HG03060 (cell line): ENCODE data around the gene RPP25L.

Experiments used
- ATAC-seq: cut with Tn5 transposase; IDR thresholded peaks from one replicate; pipeline ENCODE4 v1.9.1; 2021; ENCODE audit warnings: low read depth, moderate number of reproducible peaks; ENCODE audit not compliant: unreplicated experiment

Gene RPP25L

GRCh38 chr9:34638138-34638445 lies 26.2 kb upstream of the RPP25L start:
- ATAC-seq: no peak

- ATAC-seq: no peak
Measured at GRCh38 chr9:34637356-34638137, 25.6 kb upstream of the RPP25L start, which contains the start of gene SIGMAR1. Gene SIGMAR1 (minus strand): TSS chr9:34637787. CDS start chr9:34637697, 90 bp downstream.

DNA sequence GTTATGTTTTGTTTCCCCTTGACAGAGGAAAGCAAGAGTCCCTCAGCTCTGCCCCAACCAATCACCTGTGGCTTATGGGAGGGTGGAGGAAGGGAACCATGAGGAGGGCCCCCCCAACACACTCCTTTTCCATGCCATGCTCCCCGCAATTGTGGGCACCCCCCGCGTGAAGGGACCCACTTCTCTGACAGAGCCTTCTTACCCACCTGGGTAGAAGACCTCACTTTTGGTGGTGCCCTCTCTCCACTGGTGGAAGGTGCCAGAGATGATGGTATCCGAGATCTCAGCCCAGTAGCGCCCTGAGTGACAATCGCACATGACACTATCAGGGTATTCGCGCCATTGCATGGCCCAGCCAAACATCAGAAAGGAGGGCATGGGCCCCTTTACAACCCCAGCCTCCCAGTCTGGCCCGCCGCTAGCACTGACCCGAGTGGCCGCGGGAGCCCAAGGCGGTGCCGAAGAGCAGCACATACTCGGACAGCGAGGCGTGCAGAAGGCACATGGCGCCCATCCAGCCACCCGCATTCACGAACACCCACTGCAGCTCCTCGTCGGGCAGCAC lies 25.0 kb upstream of the RPP25L start:
- ATAC-seq: no peak

DNA sequence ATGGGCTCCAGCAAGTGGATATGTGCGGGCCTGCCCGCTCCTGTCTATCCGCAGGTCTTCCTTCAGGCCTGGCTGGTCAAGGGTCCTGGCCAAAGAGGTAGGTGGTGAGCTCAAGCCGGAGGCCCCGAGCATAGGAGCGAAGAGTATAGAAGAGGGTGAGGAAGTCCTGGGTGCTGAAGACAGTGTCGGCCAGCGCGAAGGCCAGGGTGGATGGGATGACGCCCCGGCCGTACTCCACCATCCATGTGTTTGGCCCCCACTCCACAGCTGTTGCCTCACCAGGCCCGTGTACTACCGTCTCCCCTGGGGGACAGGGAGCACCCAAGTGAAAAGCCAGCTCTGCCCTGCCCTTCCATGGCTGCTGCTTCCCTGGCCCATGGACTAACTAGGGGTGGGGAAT lies 23.7 kb upstream of the RPP25L start:
- no peak for ATAC-seq

DNA sequence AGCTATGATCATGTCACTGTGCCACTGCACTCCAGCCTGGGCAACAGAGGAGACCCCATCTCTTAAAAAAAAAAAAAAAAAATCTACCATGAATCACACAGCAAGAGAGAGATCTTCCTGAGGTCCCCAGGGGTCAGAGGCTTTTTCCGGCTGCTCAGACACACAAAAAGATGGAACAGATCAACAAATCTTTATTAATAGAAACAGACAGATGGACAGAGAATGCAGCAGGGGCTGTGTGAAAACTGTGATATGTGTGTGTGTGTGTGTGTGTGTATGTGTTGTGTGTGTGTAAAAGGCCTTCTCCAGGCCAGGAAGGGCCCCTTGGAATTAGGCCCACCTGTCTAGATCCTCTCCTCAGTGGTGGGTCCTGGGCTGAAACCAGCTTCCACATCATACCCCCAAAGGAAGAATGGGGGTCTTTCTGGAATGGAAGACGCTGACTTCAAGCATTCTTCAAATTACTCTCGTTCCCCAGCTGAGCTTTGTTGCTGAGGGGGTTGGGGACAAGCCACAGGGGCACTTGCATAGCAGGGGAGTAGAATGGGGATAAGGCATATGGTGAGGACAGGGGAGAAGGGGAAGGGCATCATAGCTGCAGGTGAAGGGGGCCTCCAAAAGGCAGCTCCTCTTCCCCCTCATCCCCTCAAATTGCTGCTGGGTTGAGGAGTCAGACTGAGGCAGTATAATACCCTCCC lies 22.8 kb upstream of the RPP25L start:
- ATAC-seq: no peak

DNA sequence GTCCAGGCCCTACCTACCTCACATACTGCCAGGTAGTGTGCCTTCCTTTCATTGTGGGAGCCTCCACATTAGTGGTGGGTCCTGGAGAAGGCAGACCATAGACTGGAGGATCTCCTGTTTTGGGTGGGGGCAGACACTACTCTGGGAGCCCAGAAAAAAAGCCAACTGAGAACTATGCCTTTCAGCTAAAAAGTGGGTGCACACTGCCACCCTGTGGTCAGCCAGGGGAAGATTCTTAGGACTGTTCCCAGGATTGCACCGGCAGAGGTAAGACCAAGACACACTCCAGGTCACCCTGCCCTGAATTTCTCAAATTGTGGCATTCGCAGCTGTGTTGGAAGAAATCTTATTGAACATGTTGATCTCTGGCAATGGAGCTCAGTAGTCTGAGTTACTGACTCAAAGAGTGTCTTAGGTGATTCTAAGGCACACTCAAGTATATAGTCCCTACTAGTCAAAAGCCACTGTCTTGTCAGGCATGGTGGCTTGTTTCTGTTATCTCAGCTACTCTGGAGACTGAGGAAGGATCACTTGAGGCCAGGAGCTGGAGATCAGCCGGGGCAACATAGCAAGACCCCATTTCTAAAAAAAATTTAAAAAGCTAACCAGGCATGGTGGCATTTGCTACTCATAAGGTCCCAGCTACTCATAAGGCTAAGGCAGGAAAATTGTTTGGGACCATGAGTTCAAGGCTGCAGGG lies 22.1 kb upstream of the RPP25L start:
- ATAC-seq: no peak

GRCh38 chr9:34633166-34633565 lies 21.3 kb upstream of the RPP25L start:
- no peak for ATAC-seq

DNA sequence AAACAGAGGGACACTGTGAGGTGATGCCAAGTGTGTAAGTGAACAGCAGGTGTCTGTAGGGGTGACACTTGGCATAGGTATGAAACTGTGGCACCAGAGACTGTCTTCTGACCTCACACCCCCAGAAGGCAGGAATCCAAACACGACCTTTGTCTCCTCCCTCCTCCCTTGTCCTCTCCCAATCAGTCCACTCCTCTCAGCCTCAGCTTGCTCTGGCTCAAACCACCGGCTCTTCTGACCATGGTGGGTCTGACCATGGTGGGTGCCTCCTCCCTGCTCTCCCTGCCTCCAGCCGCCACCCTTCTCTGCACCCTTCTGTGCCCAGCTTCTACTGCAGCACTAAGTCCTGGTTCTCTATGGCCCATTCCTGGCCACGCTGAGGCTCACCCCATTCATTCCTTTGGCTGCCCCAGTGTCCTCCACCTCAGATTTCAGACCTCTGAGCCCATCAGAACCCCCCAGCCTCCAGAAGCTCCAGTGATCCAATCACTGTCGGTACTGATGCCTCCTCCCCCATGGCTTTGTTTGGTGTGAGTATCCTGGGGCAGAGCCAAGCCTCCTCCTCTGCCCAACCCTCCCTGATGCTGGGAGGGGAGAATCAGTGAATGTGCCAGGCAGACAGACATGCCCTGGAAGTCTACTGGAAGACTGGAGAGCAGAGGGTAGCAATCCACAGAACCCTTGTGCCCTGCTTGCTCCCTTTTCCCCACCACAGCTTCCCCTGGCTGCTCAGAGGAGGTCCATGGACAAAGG lies 18.7 kb upstream of the RPP25L start:
- ATAC-seq: no peak

- no peak for ATAC-seq
Measured at GRCh38 chr9:34629491-34629808, 17.6 kb upstream of the RPP25L start.

DNA sequence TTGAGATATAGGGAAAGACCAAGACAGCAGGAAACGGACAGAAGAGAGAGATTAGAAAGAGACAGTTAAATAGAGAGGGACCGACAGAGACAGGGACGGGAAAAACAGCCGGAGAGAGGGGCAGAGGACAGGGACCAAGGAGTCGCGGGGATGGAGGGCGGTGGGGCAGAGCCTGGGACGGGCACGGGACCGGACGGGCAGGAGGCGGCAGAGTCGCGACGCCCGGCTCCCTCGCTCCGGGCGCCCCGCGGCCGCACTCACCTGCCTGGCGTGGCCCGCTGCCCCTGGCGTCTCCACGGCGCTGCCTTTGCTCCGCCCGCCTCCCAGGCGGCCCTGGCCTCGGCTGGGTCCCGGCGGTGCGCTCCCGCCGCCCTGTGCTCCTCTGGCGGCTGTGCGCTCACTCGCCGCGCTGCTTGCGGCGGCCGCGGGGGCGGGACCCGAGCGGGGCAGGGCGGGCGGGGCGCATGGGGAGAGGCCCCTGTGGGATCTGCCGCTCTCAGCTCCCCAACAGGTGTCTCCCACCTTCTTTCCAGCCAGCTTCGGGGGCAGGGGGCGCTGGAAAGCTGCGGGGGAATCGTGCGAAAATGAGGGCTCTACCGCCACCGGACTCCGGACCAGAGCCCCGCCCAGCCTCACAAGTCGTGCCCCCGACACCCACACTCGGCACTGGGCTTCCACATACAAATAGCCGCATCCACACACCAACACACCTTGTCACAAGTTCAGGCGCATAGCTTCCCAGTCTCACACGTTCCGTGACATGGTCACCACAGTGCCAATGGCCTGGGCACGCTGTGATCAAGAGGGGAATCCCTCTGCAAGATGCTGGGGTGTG lies 17.0 kb upstream of the RPP25L start, which contains the start of gene ARID3C:
TSS of gene ARID3C (minus strand) at position 411 of the 835 bp plus-strand sequence. CDS start 1,052 bp downstream, outside the sequence.
- no peak for ATAC-seq

GRCh38 chr9:34627716-34628655 lies 16.1 kb upstream of the RPP25L start:
- ATAC-seq: no peak

DNA sequence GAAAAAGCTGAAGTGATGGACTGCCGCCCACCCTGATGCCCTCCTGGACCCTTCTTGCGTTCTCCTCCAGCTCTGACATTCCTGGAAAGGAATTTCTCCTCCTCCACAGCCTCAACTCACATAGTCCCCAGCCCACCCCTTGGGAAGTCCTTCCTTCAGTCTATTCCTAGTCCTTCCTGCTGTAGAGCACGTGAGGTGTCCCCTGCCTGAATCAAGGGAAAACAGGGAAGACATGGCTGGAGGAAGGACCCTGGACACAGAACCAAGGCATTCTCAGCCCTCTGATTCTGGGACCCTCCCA lies 13.2 kb upstream of the RPP25L start:
- no peak for ATAC-seq

DNA sequence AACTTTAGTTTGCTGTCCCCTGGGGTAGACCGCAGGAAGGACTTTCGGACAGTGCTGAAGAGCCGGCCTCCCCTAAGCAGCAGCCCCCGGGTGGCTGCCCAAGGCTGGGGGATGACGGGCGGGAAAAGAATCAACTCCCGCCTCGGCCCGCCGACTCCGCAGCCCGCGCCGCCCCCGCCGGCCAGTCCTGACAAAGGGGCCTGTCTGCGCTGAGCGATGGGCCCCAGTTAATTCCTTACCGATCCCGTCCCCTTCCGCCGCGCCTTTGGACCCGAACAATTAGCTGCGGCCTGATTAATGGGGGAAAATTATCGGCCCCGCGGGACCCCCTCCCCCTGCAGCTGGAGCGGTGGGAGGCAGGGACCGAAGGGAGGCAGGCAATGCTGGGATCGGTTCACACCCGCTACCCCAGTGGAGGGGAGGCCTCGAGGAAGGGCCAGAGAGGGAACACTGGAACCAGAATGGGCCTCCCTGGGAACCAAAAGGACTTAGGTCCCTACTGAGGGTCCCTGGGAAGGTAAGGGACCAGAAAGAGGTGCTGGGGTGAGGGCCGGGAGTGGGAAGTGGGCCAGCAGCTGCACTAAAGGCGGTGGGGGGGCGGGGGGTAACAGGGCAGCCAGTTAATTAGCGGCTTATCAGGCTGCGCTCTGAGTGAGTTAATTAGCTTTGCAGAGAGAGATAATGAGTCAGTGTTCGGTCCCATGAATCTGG lies 12.7 kb upstream of the RPP25L start:
- ATAC-seq: no peak

DNA sequence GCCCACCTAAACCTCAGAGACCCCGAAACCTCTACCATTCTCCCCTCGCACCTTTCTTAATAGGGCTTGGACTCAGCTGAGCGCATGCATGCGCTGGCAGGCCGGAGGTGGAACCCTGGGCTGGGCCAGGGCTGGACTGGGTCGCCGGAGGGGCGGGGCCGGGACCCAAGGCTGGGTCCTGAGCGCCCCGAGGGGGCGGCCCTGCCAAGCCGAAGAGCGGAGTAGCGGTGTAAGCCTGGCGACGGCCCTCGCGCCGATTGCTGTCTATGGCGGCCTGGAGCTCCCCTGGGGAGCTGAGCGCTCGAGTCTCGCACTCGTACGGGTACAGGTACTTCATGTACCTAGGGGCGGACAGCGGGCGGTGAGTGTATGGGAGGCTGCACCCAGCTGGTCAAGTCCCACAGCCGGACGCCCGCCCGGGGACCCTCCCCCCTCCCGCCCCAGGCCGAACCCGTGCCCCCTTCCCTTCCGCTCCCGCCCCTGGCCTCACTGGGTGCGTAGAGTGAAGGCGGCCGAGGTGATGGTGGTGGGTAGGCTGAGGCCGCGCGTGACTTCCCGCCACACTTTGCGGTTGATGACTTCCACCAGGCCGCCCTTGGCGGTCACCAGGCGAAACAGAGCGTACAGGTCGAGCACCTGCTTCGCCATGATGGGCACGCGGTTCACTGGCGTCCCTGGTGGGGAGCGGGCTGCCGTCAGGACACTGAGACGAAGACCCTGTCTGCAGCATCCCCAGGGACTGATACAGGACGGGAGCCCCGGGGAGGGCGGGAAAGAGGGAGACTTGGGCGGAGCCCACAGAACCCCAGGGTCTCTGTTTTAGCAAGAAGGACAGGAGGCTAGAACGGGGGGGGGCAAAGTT lies 11.7 kb upstream of the RPP25L start:
- no peak for ATAC-seq

DNA sequence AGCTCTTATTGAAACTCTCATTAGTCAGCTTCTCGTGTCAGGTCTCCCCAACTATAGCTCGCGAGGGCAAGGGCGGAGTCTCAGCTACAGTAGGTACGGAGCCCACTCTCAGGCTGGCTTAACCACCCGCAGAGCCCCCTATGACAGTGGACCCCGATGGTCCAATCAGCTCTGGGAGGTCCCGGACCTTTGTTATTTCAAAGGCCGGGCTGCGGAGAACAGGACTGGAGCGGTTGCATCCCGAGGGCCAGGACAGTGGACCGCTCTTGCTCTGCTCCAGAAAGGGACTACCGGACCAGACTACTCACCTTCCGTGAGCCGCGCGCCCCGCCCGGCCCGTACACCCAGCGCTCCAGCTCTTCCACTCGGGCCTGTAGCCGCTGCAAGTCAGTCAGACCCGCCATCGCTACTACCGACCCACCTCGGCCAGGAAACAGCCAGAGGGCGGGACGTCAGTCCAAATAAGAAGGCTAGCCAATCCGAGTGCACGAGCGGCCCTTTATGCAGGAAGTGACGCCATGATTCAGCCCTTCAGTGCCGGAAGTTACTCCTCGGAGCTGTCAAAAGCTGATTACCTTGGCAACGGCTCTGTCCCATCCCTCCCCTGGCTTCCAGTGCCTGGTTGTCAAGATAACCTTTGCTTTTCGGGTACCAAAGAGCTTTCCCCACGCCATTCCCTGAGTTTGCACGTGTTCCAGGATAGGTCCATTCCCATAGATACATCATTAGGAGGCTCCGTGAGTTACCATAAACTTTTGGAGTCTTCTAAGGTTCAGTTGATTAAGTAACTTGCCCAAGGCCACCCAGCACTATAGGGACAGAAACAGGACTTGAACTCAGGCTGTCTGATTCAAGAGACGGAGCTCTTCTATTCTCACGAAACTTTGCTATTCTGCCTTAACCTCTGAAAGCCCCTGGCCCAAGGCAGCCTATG lies 8.4 kb upstream of the RPP25L start, which contains the start of gene DCTN3:
TSS of gene DCTN3 (minus strand) at position 435 of the 934 bp plus-strand sequence. CDS start at position 404, 31 bp downstream.
- peak; percentile 98 for ATAC-seq

- ATAC-seq: no peak
Measured at GRCh38 chr9:34615132-34615531, 3.2 kb upstream of the RPP25L start.
